Esophagus muscularis mucosa (tissue), 3 donors: ENCODE results near the gene MOCOS.

Experiments used
- EP300 ChIP-seq: sonication (generic); formaldehyde crosslinking; IDR thresholded peaks from one replicate; pipeline ENCODE4 v1.6.1; 2017; ENCODE audit warnings: antibody characterized with exemption
- POLR2AphosphoS5 ChIP-seq, 2 donors: sonication (generic); formaldehyde crosslinking; IDR thresholded peaks; one replicate each; pipeline ENCODE4 v1.6.1; 2017; ENCODE audit warnings: antibody characterized with exemption in 2 of 2

GRCh38 chr18:36247036-36247435 lies 59.7 kb downstream of the MOCOS start:
- TF ChIP-seq EP300 (no peak), POLR2AphosphoS5 (IDR thresholded peaks at IDR 0.05) (no peak)
